HG03108 (cell line): ENCODE measurements around the gene ACTL7B.
"Not testable (repeated sequence)": the region's sequence is repeated elsewhere in the genome, so short reads cannot be mapped to it uniquely, and the experiment has no call there.

Experiments
- ATAC-seq: cut with Tn5 transposase; IDR thresholded peaks from one replicate; pipeline ENCODE4 v1.9.1; 2021; ENCODE audit warnings: moderate library complexity; ENCODE audit not compliant: unreplicated experiment

ACTL7B gene

DNA sequence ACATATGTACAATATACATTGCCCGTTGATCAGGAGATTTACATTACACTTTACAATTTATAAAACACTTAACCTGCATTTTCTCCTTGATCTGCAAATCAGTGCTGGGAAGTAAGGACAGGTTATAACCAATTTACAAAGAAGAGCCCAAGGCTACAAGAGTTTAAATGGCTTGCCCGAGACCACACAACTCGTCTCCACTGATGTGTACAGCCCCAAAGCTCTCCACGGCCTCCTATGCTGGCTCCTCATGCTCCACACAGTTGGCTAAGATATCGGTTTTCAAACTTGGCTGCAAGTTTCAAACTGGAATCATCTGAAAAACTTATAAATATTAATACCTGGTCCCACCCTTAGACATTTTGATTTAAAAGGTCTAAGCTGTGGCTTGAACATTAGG, 10.3 kb downstream of the ACTL7B start:
- no peak for ATAC-seq

DNA sequence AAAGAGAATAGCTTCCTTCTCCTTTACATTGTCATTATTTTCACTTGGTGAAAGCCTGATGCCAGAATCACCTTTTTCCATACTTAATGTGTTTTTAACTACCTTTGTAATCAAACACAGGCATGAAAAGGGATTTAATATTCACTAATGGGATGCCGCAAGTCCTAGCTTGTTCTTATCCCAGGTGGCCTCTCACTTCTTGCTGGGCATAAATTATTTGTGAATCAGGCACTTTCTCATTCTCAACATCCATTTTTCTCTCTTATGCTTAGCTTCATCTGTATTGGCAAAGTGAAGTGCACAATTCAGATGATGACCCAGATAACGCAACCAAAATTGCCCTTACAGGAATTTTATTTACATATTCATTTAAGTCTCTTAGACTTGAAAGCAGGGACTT, 10.9 kb downstream of the ACTL7B start:
- ATAC-seq = no peak

DNA sequence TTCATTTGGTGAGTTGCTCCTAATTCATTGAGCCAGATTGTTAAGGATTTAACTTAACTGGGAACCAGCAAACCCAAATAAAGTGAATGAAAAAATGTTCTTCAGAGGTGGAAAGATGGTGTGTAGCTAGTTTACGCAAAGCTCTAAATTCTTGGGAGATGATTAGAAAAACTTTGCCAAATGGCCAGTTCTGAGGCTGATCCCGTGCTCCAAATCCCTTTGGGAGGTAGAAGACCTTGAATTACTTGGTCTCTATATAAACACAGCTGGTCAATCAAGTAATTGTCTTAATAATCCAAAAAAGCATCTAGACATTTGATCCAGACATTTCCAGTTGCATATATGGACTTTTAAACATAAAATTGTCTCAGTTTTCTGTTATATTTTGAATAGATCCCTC, 11.4 kb downstream of the ACTL7B start:
- no peak for ATAC-seq

DNA sequence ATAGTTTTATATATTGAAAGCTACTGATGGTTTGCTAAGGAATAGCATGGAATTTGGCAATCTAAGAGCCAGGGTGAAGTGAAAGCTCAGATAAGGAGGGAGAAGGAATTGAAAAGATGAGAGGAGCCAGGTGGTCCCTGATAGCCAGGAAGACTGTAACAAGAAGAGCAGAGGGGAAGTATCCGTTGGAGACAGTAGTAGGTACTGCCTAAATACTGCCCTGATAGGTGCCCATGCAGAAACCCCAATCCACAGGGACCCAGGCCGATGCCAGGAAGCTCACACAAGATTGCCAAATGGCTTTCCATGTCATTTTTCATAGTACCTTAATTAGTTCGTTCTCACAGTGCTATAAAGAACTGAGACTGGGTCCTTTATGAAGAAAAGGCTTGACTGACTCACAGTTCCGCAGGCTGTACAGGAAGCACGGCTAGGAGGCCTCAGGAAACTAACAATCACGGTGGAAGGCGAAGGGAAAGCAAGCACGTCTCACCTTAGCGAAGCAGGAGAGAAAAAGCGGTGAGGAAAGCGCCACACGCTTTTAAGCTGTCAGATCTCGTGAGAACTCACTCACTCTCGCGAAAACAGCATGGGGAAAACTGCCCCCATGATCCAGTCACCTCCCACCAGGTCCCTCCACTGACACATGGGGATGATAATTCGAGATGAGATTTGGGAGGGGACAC, 13.0 kb downstream of the ACTL7B start:
- no peak for ATAC-seq

DNA sequence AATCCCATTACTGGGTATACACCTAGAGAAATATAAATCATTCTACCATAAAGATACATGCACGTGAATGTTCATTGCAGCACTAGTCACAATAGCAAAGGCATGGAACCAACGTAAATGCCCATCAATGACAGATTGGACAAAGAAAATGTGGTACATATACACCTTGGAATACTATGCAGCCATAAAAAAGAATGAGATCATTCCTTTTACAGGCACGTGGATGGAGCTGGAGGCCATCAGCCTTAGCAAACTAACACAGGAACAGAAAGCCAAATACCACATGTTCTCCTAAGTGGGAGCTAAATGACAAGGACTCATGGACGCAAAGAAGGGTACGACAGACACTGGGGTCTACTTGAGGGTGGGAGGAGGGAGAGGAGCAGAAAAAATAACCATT, 16.2 kb downstream of the ACTL7B start:
- not testable (repeated sequence) for ATAC-seq

DNA sequence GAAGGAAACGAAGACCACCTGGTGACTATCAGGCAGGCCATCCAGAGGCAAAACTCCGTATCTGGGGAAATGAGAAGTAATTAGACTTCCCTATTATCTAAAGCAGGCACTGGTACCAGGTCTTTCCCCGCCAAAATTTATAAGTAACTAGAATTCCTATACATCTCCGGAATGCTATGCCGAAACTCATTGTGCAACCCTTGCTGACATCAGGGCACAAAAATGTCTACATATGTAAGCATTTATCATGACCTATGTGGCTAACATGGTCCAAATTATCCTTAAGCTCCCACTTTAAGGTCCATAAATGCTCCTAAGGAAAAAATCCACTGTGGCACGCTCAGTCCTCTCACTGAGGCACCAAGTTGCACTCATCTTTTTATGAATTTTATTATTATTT, 17.8 kb downstream of the ACTL7B start:
- no peak for ATAC-seq

DNA sequence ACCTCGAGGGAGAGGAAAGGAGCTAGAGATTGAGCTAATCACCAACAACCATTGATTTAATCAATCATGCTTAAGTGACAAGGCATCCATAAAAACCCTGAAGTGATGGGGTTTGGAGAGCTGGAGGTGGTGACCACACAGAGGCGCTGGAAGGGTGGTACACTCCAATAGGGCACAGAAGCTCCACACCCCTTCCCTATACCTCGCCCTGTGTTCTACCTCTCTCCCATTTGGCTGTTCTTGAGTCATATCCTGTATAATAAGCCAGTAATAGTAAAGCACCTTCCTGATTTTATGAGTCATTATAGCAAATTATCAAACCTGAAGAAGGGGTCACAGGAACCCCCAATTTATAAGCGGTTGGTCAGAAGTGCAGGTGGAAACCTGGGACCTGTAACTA, 18.3 kb downstream of the ACTL7B start:
- ATAC-seq = no peak

DNA sequence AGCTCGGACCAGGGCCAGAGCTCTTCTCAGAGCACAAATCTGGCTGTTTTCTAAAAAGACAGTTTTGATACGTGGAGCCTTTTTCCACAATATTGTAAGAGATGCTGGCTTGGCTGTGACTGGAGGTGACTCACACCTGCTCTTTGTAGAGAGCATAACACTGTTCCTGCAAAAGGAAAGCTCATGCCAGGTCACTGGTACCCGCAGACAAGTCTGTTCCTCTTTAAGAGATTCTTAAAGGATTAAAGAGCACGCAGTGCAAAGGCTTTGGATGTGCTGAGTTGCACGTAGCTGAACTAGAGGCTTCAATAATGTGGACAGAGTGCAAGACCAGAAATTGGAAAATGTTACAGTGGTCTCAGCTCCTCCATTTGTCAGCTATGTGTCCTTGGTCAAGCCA, 19.0 kb downstream of the ACTL7B start:
- ATAC-seq = no peak

DNA sequence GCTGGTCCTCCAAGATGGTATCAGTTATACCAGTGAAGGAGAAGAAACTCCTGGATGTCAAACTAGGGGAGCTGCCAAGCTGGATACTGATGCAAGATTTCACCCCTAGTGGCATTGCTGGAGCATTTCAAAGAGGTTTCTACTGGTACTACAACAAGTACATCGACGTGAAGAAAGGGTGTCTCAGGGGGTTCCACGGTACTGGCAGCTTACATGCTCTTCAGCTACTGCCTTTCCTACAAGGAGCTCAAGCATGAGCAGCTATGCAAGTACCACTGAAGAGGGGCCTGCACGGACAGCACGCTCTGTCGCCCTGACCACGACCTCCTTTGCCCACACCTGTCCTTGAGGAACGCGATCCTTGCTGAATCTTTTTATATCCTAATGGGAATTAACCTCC, 19.5 kb downstream of the ACTL7B start:
- ATAC-seq = no peak

DNA sequence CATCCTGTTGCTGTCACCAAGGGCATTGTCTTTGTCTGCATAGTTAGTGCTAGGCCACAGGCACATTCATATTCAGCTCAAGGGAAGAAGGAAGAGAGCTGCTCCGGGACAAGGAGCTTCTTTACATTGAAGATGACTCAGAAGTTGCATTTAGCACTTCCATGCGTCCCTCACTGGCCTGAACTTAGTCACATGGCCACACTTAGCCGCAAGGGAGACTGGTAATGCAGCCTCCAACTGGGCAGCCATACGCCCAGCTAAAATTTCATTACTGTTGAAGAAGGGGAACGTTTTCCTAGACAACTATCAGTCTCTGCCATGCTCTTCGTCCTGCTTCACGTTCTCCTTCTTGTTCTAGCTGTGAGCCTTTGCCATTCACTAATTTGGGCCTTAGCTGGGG, 20.0 kb downstream of the ACTL7B start:
- ATAC-seq = no peak

DNA sequence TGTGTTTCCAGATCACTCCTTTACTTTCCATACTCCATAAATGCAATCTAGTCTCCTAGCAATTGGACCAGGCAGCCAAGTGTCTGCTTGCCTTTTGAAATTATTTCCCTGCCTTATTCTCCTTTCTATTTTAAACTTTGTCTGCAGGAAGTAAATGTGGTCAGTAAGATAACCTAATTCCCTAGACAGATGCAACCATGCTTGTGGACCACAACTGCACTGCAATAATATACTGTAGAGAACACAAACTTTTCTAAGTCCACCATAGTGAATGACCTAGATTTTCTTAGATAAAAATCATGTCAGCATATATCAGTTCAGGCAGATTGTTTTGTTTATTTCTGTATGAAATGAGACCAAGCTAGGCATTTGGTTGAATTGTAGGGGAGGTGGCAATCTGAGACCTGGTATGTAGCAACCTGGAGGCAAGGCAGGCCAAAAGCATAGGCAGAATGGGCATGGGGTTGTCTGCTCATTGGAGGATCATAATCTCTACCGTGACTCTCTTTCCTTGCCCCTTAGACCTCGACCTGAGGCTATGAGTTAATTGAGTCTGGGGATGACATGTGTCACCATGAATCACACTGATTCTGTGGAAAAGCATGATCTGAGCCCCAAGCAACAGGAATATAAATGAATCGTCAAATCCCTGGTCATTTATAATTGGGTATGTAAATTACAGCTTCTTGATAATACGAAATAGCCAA, 20.7 kb downstream of the ACTL7B start:
- ATAC-seq = no peak

DNA sequence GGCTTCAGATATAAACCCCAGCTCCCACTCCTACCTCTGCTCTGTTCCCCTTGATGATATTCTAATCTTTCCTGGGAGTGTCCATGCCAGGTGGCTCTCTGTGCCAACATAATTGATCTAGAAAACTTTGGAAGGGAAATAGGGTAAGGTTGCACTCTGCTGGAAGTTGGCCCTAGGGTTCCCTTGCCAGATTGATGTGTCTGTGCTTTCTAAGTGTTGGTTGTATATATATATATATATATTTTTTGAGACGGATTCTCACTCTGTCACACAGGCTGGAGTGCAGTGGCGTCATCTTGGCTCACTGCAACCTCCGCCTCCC, 23.6 kb downstream of the ACTL7B start:
- ATAC-seq = no peak

DNA sequence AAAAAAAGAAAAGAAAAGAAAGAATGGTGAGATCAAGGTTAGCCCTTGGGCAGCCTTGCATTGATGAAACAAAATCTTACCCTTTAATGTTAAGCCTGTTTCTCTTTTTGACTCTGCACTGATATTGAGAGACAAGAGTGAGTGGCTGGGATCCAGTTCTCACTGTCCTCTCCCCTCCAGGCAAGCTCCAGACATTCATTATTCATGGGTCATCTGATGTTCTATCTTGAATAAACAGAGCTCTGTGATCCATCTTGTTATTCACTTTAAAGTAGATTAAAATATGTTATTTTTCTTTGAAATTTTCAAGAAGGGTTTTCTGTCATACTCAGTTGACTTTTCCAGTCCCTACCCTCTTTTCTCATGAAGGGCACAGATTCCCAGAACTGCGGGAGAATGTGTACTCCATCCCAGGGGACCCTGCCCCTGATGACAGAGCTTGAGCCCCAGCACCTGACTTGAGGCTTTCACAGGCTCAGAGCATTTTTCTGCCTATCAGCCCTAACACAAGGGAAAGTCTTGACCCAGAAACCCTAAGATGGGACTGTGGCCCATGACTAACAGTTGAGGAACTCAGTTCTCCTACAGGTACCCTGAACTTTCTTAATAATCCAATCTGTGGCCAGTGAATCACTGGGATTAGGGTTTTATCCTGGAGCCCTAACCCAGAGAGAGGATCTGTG, 24.1 kb downstream of the ACTL7B start:
- no peak for ATAC-seq

DNA sequence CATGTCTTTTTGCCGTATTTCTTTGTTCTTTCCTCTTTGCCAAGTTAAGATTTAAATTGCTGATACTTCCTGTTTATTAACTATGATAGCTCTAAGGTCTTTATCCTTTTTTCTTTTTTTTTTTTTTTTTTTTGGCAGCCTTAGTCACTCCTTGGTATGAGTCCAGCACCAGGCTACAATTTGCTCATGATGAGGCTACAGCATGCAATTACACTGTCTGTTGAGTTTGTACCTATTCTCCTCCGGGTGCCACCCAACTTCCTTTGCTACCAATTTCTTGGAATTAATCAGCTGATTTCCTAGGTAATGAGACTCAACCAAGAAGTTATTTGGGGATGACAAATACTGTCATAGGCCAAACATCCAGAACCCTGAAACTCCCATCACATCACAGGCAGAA, 25.5 kb downstream of the ACTL7B start:
- ATAC-seq = no peak

DNA sequence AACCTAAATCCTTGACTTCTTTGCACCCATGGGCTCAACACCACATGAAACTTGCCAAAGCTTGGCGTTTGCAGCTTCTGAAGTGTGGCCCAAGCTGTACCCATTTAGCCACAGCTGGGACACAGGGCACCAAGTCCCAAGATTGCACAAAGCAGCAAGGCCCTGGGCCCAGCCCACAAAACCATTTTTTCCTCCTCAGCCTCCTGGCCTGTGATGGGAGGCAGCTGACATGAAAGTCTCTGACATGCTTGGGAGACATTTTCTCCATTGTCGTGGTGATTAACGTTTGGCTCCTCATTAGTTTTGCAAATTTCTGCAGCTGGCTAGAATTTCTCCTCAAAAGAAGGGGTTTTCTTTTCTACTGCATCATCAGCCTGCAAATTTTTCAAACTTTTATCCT, 32.0 kb downstream of the ACTL7B start:
- ATAC-seq = no peak

DNA sequence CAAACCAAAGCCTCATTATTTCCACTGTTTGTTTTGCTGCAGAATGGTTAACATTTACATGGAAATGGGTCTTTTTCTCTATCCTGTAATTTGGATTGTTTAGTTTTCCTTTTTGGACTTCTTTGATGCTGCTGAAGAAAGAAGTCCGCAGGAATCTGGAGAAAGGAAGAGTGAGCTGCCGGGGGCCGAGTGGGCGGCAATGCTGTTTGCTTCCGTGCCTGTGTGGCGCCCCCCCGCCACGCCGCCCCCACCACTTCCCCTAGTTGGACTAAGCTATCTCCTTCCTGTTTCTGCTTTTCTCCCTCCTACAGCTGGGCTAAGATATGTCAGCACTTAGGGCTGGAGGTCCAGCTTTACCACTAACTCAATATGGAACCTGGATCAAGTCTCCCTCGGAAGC, 39.7 kb downstream of the ACTL7B start:
- no peak for ATAC-seq

DNA sequence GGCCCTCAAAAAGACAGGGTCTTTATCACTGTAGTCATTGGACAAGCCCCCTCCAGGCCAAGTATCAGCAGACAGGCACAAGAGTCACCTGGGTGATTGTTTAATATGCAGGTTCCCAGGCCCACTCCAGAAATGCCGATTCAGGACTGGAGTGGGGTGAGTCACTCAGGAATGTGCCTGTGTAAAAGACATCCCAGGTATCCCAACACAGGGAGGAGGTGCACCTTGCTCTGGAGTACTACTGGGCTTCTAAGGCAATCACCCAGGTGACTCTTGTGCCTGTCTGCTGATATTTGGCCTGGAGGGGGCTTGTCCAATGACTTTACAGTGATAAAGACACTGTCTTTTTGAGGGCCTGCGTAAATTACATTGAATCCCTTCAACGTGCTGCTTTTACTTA, 40.6 kb downstream of the ACTL7B start:
- no peak for ATAC-seq

DNA sequence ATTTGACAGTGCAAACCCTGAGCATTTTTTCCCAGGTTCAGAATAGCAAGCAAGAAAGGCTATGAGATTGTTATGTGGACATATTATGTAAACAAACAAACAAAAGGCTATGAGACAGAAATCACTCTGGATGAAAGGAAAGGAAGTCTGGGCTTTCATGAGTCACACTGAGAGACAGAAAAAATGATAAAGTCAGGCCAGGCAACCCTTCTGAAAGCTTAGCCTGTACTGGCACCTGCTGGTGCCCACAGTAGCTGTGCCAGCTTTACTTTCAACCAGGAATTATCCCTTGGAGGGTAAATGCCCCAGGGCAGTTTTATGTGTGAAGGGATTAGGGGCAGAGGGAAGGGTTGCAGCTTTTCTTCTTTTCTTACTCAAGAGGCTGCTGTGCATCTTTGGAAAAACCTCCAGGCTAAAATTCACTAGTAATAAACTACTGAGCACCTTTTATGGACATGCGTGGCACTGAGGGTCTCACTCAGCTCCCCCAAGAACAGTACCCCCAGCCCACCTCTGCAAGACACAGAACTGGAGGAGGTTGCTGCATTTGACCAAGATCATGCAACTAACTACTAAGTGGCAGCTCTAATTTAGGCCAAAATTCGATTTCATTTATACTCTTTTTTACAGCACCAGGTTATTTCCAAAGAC, 41.7 kb downstream of the ACTL7B start:
- ATAC-seq = no peak

DNA sequence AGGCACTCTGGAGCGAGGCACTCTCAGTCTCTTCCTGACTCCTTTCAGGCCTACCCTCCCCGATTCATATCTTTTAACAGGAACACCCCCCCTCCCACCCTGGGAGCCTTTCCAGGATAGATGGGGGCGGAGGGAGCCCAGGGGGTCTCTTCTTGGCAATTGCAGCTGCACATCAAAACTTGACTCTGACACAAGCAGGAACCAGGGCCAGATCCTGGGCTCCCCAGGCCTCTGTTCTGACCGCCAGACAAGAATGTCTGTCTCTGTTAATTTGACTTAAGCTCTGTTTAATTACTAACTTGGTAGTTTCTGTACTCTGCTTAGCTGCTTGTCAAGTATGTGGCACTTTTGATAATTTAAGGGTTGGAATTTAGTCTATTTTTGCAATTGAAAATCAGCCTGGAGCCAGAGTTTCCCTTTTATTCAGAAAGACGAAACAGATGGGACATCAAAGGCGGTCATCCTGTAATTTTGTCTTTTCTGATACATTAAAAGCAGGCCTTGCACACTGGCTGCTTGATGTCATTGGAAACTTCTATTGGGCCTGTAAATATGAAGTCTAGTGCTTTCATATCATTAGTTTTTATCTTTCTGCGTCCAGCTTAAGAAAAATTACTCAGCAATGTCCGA, 43.3 kb downstream of the ACTL7B start:
- ATAC-seq = no peak

DNA sequence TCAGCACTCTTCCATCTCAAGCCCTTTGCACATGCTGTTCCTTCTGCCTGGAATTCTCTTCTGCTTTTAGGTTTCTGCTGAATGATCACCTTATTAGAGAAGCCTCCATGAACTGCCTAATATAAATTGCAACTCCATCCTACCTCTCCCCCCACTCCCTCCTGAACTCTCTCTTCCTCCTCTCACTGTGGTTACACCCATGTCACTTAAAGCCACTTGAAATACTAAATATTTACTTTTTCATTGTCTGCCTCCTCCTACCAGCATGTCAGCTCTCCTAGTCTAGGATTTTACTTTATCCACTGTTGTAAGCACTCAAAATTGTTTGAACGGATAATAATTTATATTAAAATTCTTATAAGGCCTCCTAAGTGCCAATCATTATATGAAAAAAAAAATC, 43.8 kb downstream of the ACTL7B start:
- ATAC-seq = no peak

DNA sequence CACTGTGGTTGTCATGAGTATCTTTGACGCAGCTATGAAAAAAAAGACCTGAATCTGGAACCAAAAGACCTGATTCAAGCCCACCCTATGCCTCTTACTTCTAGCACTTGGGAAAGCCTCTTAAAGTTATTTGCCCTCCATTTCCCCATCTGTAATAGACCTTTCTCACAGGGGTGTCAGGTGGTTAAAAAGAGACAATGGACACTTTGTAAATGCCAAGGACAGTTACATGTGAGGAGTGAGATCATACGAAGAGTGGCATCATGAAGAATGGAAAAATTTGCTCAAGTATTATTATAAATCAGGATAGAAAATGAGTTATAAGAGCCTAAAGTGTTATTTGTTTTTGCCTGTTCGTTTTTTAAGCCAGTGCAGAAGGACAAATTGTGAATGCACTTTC, 46.5 kb downstream of the ACTL7B start:
- ATAC-seq = no peak
